Measurements from ENCODE around the gene TBC1D4.

GRCh38 chr13:75514080-75514995 is 32.4 kb upstream of the TBC1D4 start:
- no peak for TF ChIP-seq SIN3A (IDR thresholded peaks at IDR 0.05; ENCODE audit: borderline replicate concordance, insufficient read depth, low read depth, low read length)
- TF ChIP-seq POLR2AphosphoS5 (IDR thresholded peaks at IDR 0.05; ENCODE audit: low read depth, low read length): no peak
- no peak for TF ChIP-seq CTCF (IDR thresholded peaks at IDR 0.05)

Measured in Panc1 (cell line).